HepG2 (cell line): ENCODE data around the gene EFNA3. TPM values are rescaled to one million over a fixed set of nuclear protein-coding genes. Genes with fewer than 3 reads are reported as not detected.

Source experiments
- ARID4A ChIP-seq: sonication (generic); formaldehyde crosslinking; IDR thresholded peaks from 2 replicates; pipeline ENCODE4 v1.5.0; 2020; ENCODE audit warnings: mild to moderate bottlenecking, missing genetic modification reagents, borderline replicate concordance
- ELF4 ChIP-seq: sonication (generic); formaldehyde crosslinking; IDR thresholded peaks from 2 replicates; pipeline ENCODE4 v1.5.0; 2020; ENCODE audit warnings: missing genetic modification reagents, mild to moderate bottlenecking, moderate library complexity, borderline replicate concordance
- ESRRA ChIP-seq: sonication (generic); formaldehyde crosslinking; IDR thresholded peaks from 2 replicates; pipeline ENCODE4 v1.5.1; 2020; ENCODE audit warnings: mild to moderate bottlenecking, low read depth, missing genetic modification reagents
- GFI1 ChIP-seq: sonication (generic); formaldehyde crosslinking; IDR thresholded peaks from 2 replicates; pipeline ENCODE4 v1.5.0; 2020; ENCODE audit warnings: missing genetic modification reagents, mild to moderate bottlenecking, borderline replicate concordance
- GRHL1 ChIP-seq: sonication (generic); formaldehyde crosslinking; conservative IDR thresholded peaks from 2 replicates; pipeline ENCODE4 v1.8.0; 2022; ENCODE audit warnings: missing genetic modification reagents
- MLLT10 ChIP-seq: sonication (generic); formaldehyde crosslinking; IDR thresholded peaks from 2 replicates; pipeline ENCODE4 v1.4.0; 2020; ENCODE audit warnings: missing genetic modification reagents
- PAXIP1 ChIP-seq: sonication (generic); formaldehyde crosslinking; conservative IDR thresholded peaks from 2 replicates; pipeline ENCODE4 v1.4.0; 2020; ENCODE audit warnings: mild to moderate bottlenecking, missing genetic modification reagents, moderate library complexity
- PRMT3 ChIP-seq: sonication (generic); formaldehyde crosslinking; IDR thresholded peaks from 2 replicates; pipeline ENCODE4 v1.8.1; 2022; ENCODE audit warnings: low read depth, mild to moderate bottlenecking, moderate library complexity, missing genetic modification reagents, borderline replicate concordance
- RXRA ChIP-seq: sonication (generic); formaldehyde crosslinking; IDR thresholded peaks from 2 replicates; pipeline ENCODE4 v1.5.1; 2020; ENCODE audit warnings: missing genetic modification reagents
- SNRNP70 ChIP-seq: fragments of 200-400 bp; formaldehyde crosslinking; IDR thresholded peaks from 2 replicates; pipeline ENCODE4 v1.6.1; 2017; ENCODE audit warnings: mild to moderate bottlenecking, low read depth, low read length, moderate library complexity
- ZEB1 ChIP-seq: IDR thresholded peaks from 2 replicates; pipeline ENCODE4 v1.6.1; 2012; ENCODE audit warnings: mild to moderate bottlenecking, low read depth, inconsistent platforms; ENCODE audit not compliant: insufficient replicate concordance
- ZNF138 ChIP-seq: sonication (generic); formaldehyde crosslinking; IDR thresholded peaks from 2 replicates; pipeline ENCODE4 v1.5.0; 2020; ENCODE audit warnings: mild to moderate bottlenecking, low read depth, missing genetic modification reagents
- ZNF33A ChIP-seq: sonication (generic); formaldehyde crosslinking; IDR thresholded peaks from 2 replicates; pipeline ENCODE4 v1.5.1; 2020; ENCODE audit warnings: missing genetic modification reagents, mild to moderate bottlenecking, moderate library complexity, borderline replicate concordance
- ZNF414 ChIP-seq: sonication (generic); formaldehyde crosslinking; IDR thresholded peaks from 2 replicates; pipeline ENCODE4 v1.5.0; 2020; ENCODE audit warnings: missing genetic modification reagents
- ZNF556 ChIP-seq: sonication (generic); formaldehyde crosslinking; IDR thresholded peaks from 2 replicates; pipeline ENCODE4 v1.4.0; 2020; ENCODE audit warnings: mild to moderate bottlenecking, missing genetic modification reagents, borderline replicate concordance
- ZNF615 ChIP-seq: sonication (generic); formaldehyde crosslinking; IDR thresholded peaks from 2 replicates; pipeline ENCODE4 v1.5.0; 2020; ENCODE audit warnings: mild to moderate bottlenecking, missing genetic modification reagents, borderline replicate concordance
- ZNF761 ChIP-seq: sonication (generic); formaldehyde crosslinking; conservative IDR thresholded peaks from 2 replicates; pipeline ENCODE4 v1.4.0; 2020; ENCODE audit warnings: mild to moderate bottlenecking, missing genetic modification reagents
- polyA plus RNA-seq, 8 experiments: library from polyadenylated mRNA; depleted of rRNA in 3 of 8; stranded (reverse) in 7 of 8; unstranded in 1 of 8; fragments of >200 nt; fragmentation: Illumina TruSeq in 4 of 8; extraction: Trizol in 4 of 8; gene quantifications; 2 replicates each; pipeline versions ENCODE4 v1.2.1 to v1.2.3, GENCODE V29; 2011 to 2016; ENCODE audit warnings: low read depth in 4 of 8, missing spikeins in 1 of 8, mixed read lengths in 1 of 8; ENCODE audit not compliant: insufficient read depth in 1 of 8
- total RNA-seq, 5 experiments: library from RNA; depleted of rRNA; stranded (reverse); fragments of >200 nt; fragmentation: Illumina TruSeq; extraction: Trizol; gene quantifications; 2 replicates each; pipeline ENCODE4 v1.2.3, GENCODE V29; 2016; ENCODE audit warnings: low read depth in 1 of 5

EFNA3 gene
- total and polyA plus RNA-seq, 2 of the 13 experiments (the other 11 are each of a cell fraction or from before 2014, with no cell fraction given), result 1.0 to 5.7 TPM

GRCh38 chr1:155044812-155045657 lies 33.6 kb upstream of the EFNA3 start (continued):
- TF ChIP-seq PAXIP1 (no peak), ELF4 (no peak), ZNF414 (CRISPR knock-in tag) (no peak), ARID4A (CRISPR knock-in tag) (no peak; the same call in 1 of the 2 replicates), ESRRA (no peak), ZNF615 (CRISPR knock-in tag) (no peak), MLLT10 (no peak), GRHL1 (CRISPR knock-in tag) (no peak), PRMT3 (CRISPR knock-in tag) (no peak), ZEB1 (no peak), ZNF138 (CRISPR knock-in tag) (no peak), GFI1 (CRISPR knock-in tag) (no peak), ZNF556 (CRISPR knock-in tag) (no peak), RXRA (peak; percentile 47; the same call in 1 of the 2 replicates), SNRNP70 (no peak), ZNF761 (CRISPR knock-in tag) (no peak), ZNF33A (no peak)
